NB4 (cell line): ENCODE data around the gene CPXM1.

Experiments
- MYC ChIP-seq: IDR thresholded peaks from 2 replicates; pipeline ENCODE4 v1.6.1; 2011; ENCODE audit warnings: low read depth, low read length
- POLR2A ChIP-seq: IDR thresholded peaks from 2 replicates; pipeline ENCODE4 v1.6.1; 2011; ENCODE audit warnings: mild to moderate bottlenecking; ENCODE audit not compliant: insufficient read length; ENCODE audit errors: extremely low read depth
- TF ChIP-seq, protein P1 (sequence below): IDR thresholded peaks from one replicate; pipeline ENCODE4 v1.5.1; 2012; ENCODE audit warnings: low read depth, low read length
- TF ChIP-seq, protein P2 (sequence below): IDR thresholded peaks from 2 replicates; pipeline ENCODE4 v1.6.1; 2011; ENCODE audit warnings: low read depth, low read length

DNA sequence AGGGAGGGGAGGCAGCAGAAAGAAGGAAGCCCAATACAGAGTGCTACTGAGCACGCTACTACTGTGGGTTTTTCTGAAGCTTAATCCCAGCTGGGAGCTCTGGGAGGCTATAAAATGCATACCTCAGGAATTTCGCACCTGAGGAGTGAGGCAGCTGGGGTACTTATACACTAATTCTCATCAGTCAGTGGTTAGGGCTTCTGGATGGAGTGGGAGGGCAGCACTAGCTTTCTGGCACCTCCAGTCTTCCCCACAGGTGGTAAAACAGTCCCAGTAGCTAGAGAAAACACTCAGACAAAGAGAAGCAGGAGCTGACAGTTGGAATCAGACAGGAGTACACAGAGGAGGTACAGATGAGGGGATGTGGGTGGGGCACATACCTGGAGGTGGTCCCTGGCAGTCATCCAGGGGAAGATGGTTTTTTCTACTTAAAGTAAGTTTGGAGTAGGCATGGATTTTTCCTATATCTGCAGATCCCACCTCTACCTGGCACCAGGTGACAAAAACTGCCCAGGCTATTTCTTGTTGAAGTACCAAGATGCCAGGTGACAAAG, 37.8 kb downstream of the CPXM1 start:
- TF ChIP-seq, protein P1, sequence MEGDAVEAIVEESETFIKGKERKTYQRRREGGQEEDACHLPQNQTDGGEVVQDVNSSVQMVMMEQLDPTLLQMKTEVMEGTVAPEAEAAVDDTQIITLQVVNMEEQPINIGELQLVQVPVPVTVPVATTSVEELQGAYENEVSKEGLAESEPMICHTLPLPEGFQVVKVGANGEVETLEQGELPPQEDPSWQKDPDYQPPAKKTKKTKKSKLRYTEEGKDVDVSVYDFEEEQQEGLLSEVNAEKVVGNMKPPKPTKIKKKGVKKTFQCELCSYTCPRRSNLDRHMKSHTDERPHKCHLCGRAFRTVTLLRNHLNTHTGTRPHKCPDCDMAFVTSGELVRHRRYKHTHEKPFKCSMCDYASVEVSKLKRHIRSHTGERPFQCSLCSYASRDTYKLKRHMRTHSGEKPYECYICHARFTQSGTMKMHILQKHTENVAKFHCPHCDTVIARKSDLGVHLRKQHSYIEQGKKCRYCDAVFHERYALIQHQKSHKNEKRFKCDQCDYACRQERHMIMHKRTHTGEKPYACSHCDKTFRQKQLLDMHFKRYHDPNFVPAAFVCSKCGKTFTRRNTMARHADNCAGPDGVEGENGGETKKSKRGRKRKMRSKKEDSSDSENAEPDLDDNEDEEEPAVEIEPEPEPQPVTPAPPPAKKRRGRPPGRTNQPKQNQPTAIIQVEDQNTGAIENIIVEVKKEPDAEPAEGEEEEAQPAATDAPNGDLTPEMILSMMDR: no peak
- no peak for TF ChIP-seq POLR2A
- TF ChIP-seq MYC: no peak
- TF ChIP-seq, protein P2, sequence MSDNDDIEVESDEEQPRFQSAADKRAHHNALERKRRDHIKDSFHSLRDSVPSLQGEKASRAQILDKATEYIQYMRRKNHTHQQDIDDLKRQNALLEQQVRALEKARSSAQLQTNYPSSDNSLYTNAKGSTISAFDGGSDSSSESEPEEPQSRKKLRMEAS: no peak
